Measurements from ENCODE around the gene FOSB.
"Not testable (repeated sequence)": the region's sequence is repeated elsewhere in the genome, so short reads cannot be mapped to it uniquely, and the experiment has no call there.

Gene FOSB

GRCh38 chr19:45467456-45468158, at the start of gene FOSB:
FOSB (plus strand) TSS chr19:45467996; CDS start chr19:45468587, 591 bp downstream.
- DNase-seq: peak; percentile 82

GRCh38 chr19:45418802-45419201, 49.0 kb upstream of the FOSB start:
- no peak for DNase-seq

GRCh38 chr19:45419396-45419795, 48.4 kb upstream of the FOSB start:
- DNase-seq: no peak

- DNase-seq: no peak
These were observed 47.9 kb upstream of the FOSB start for GRCh38 chr19:45419895-45420294.

GRCh38 chr19:45420356-45420755, 47.4 kb upstream of the FOSB start:
- no peak for DNase-seq

GRCh38 chr19:45420871-45421270, 46.9 kb upstream of the FOSB start:
- no peak for DNase-seq

- DNase-seq: no peak
These were observed 45.8 kb upstream of the FOSB start for GRCh38 chr19:45421947-45422498.

GRCh38 chr19:45423033-45423588, 44.7 kb upstream of the FOSB start:
- no peak for DNase-seq

GRCh38 chr19:45423589-45424190, 44.1 kb upstream of the FOSB start, which contains the start of gene ERCC1:
ERCC1 (minus strand) TSS chr19:45423917; CDS start chr19:45423374, 543 bp downstream.
- peak; percentile 90 for DNase-seq

GRCh38 chr19:45424191-45425058, 43.4 kb upstream of the FOSB start:
- DNase-seq: no peak

GRCh38 chr19:45428384-45429231, 39.2 kb upstream of the FOSB start:
- no peak for DNase-seq

GRCh38 chr19:45429896-45430295, 37.9 kb upstream of the FOSB start:
- not testable (repeated sequence) for DNase-seq

GRCh38 chr19:45431008-45431407, 36.8 kb upstream of the FOSB start:
- not testable (repeated sequence) for DNase-seq

GRCh38 chr19:45432543-45432942, 35.3 kb upstream of the FOSB start:
- not testable (repeated sequence) for DNase-seq

GRCh38 chr19:45437328-45437727, 30.5 kb upstream of the FOSB start:
- no peak for DNase-seq

GRCh38 chr19:45439190-45439568, 28.6 kb upstream of the FOSB start:
- no peak for DNase-seq

- DNase-seq: no peak
These were observed 28.1 kb upstream of the FOSB start for GRCh38 chr19:45439569-45440258.

GRCh38 chr19:45440259-45440638, 27.5 kb upstream of the FOSB start:
- DNase-seq: no peak

- no peak for DNase-seq
These were observed 26.7 kb upstream of the FOSB start for GRCh38 chr19:45440873-45441654.

GRCh38 chr19:45442408-45442777, 25.4 kb upstream of the FOSB start:
- no peak for DNase-seq

Measured in NCI-H1048 (cell line).